Transverse colon (tissue), 4 donors: Measurements from ENCODE around the gene DYNLRB2. TPM values are rescaled to one million over a fixed set of nuclear protein-coding genes. Genes with fewer than 3 reads are reported as not detected.

ENCODE experiments used
- DNase-seq: peaks from one replicate; pipeline ENCODE4 v3.0.0-alpha.2; 2019
- H3K27ac ChIP-seq, 4 donors: fragments of 200-600 bp; sonication (generic); 2 replicates each; pipeline ENCODE4 v1.5.1; 2016 to 2018; ENCODE audit warnings: inconsistent platforms in 4 of 4
- H3K27me3 ChIP-seq: fragments of 200-600 bp; sonication (generic); 2 replicates; pipeline ENCODE4 v1.5.1; 2017; ENCODE audit warnings: inconsistent platforms
- H3K36me3 ChIP-seq, 4 donors: fragments of 200-600 bp; sonication (generic); 2 replicates each; pipeline ENCODE4 v1.5.1; 2017 to 2019; ENCODE audit warnings: inconsistent platforms in 4 of 4
- H3K4me1 ChIP-seq, 4 donors: fragments of 200-600 bp; sonication (generic); 2 replicates each; pipeline ENCODE4 v1.5.1; 2017 to 2020; ENCODE audit warnings: inconsistent platforms in 4 of 4
- H3K4me3 ChIP-seq, 4 donors: fragments of 200-600 bp; sonication (generic); 1 replicate in 1 of 4; 2 replicates in 3 of 4; pipeline versions ENCODE4 v1.5.1 to v1.6.1; 2017 to 2019; ENCODE audit warnings: inconsistent platforms in 4 of 4
- H3K9me3 ChIP-seq, 2 donors: fragments of 200-600 bp; sonication (generic); 2 replicates each; pipeline ENCODE4 v1.5.1; 2017 to 2019; ENCODE audit warnings: inconsistent platforms in 2 of 2
- CTCF ChIP-seq, 5 experiments: fragments of 200-600 bp in 3 of 5; fragments of 450-650 bp in 2 of 5; sonication (generic) in 3 of 5; IDR thresholded peaks; 1 replicate in 2 of 5; 2 replicates in 3 of 5; pipeline ENCODE4 v1.5.1; 2016 to 2017; ENCODE audit warnings: antibody characterized with exemption in 5 of 5, inconsistent platforms in 3 of 5, mild to moderate bottlenecking in 2 of 5, moderate library complexity in 1 of 5
- EP300 ChIP-seq: sonication (generic); formaldehyde crosslinking; IDR thresholded peaks from one replicate; pipeline ENCODE4 v1.6.1; 2017; ENCODE audit warnings: antibody characterized with exemption, low read depth
- POLR2A ChIP-seq: fragments of 450-650 bp; IDR thresholded peaks from one replicate; pipeline ENCODE4 v1.6.1; 2016; ENCODE audit warnings: antibody characterized with exemption, mild to moderate bottlenecking, moderate library complexity
- POLR2AphosphoS5 ChIP-seq, 3 donors: sonication (generic); formaldehyde crosslinking; IDR thresholded peaks; one replicate each; pipeline ENCODE4 v1.6.1; 2016; ENCODE audit warnings: antibody characterized with exemption in 3 of 3
- WGBS, 2 donors: methylation state at CpG; one replicate each; pipeline ENCODE4 v1.1.5; 2018; ENCODE audit warnings: low coverage in 1 of 2; 5-methylcytosine and 5-hydroxymethylcytosine counted together
- in situ Hi-C, 4 donors: fragments of 200-750 bp; cut with MboI; loops; one replicate each; pipeline versions ENCODE4 v1.15.0 to v1.15.1; 2017; ENCODE audit warnings: low sequenced_read_pairs in 3 of 4, low pct_ligation_motif_present in 1 of 4, low pct_unique_long_range_greater_than_20kb in 1 of 4
- intact Hi-C: fragments of 100-400 bp; cut with DNase I; formaldehyde crosslinking; loops from one replicate; pipeline ENCODE4 v1.15.1; 2023; ENCODE audit warnings: low total_unique reads
- total RNA-seq, 4 donors: library from RNA; depleted of rRNA; stranded (reverse); fragments of >200 nt; gene quantifications; one replicate each; pipeline ENCODE4 v1.1.0, GENCODE V29; 2016

The DYNLRB2 gene
- total RNA-seq, 4 donors from 2014 or later: not detected

- no peaks in the 10 kb centered on the region for H3K9me3 ChIP-seq
- H3K4me1 ChIP-seq: no peaks in the 10 kb centered on the region
- no peak overlapping the region for H3K4me3 ChIP-seq
- no peaks in the 10 kb centered on the region for H3K36me3 ChIP-seq
- DNase-seq: peak; percentile 23
- peak overlapping the region in 1 of 4 donors; percentile 5 for H3K27ac ChIP-seq
- TF ChIP-seq EP300: no peak
- TF ChIP-seq CTCF (IDR thresholded peaks at IDR 0.05): no peak
- no peak for TF ChIP-seq POLR2A
- TF ChIP-seq POLR2AphosphoS5 (IDR thresholded peaks at IDR 0.05): no peak
- intact Hi-C loops: no loop called here
- in situ Hi-C loops: no loop called here
- peaks cover 10% of the 10 kb centered on the region for H3K27me3 ChIP-seq
- WGBS, 2 donors: 69 to 71% methylated on average over 1 to 4 of the region's 4 CpGs
Measured at GRCh38 chr16:80507538-80507937, 33.3 kb upstream of the DYNLRB2 start.

- H3K36me3 ChIP-seq: no peaks in the 10 kb centered on the region
- DNase-seq: no peak
- TF ChIP-seq POLR2AphosphoS5 (IDR thresholded peaks at IDR 0.05): no peak
- no peak for TF ChIP-seq EP300
- TF ChIP-seq CTCF (IDR thresholded peaks at IDR 0.05): no peak
- TF ChIP-seq POLR2A: no peak
- 53 to 55% methylated on average over 6 of the region's 6 CpGs for WGBS, 2 donors
- no peak overlapping the region for H3K27ac ChIP-seq
- in situ Hi-C loops (no loop called here), intact Hi-C loops (no loop called here)
- H3K4me1 ChIP-seq: no peaks in the 10 kb centered on the region
- H3K4me3 ChIP-seq: no peak overlapping the region
- H3K9me3 ChIP-seq: no peaks in the 10 kb centered on the region
- H3K27me3 ChIP-seq: peaks cover 13% of the 10 kb centered on the region
Measured at GRCh38 chr16:80509872-80510271, 30.9 kb upstream of the DYNLRB2 start.

- in situ Hi-C loops (no loop called here), intact Hi-C loops (no loop called here)
- Histone ChIP-seq H3K36me3 (no peaks in the 10 kb centered on the region), H3K4me1 (no peaks in the 10 kb centered on the region), H3K27me3 (peaks cover 18% of the 10 kb centered on the region), H3K4me3 (no peak overlapping the region), H3K9me3 (no peaks in the 10 kb centered on the region), H3K27ac (no peak overlapping the region)
- TF ChIP-seq POLR2A (no peak), CTCF (IDR thresholded peaks at IDR 0.05) (no peak), EP300 (no peak), POLR2AphosphoS5 (IDR thresholded peaks at IDR 0.05) (no peak)
- DNase-seq: no peak
- 77 to 81% methylated on average over 7 to 9 of the region's 9 CpGs for WGBS, 2 donors
Measured at GRCh38 chr16:80511824-80512592, 28.8 kb upstream of the DYNLRB2 start.

GRCh38 chr16:80512593-80512853 is 28.3 kb upstream of the DYNLRB2 start:
- Histone ChIP-seq H3K27me3 (peaks cover 19% of the 10 kb centered on the region), H3K27ac (no peak overlapping the region), H3K9me3 (no peaks in the 10 kb centered on the region), H3K4me3 (no peak overlapping the region), H3K4me1 (no peaks in the 10 kb centered on the region), H3K36me3 (no peaks in the 10 kb centered on the region)
- no peak for DNase-seq
- WGBS, 2 donors: 46 to 64% methylated on average over 1 of the region's 1 CpG
- TF ChIP-seq POLR2A (no peak), EP300 (no peak), POLR2AphosphoS5 (IDR thresholded peaks at IDR 0.05) (no peak), CTCF (IDR thresholded peaks at IDR 0.05) (no peak)
- in situ Hi-C loops (no loop called here), intact Hi-C loops (no loop called here)
